GM10248 (cell line): ENCODE data around the gene UCN2.

Source experiments
- CTCF ChIA-PET: fragments of 300-600 bp; sonication (Branson Sonifier 250); formaldehyde crosslinking; extraction: SDS; loops from one replicate; lab custom pipeline; 2021; ENCODE audit warnings: antibody characterized with exemption; lab: Yijun Ruan, JAX
- POLR2A ChIA-PET: fragments of 350-650 bp; sonication (Branson Sonifier 250); formaldehyde crosslinking; extraction: SDS; loops from one replicate; lab custom pipeline; 2020; ENCODE audit warnings: antibody characterized with exemption; lab: Yijun Ruan, JAX
- DNase-seq: peaks from one replicate; pipeline ENCODE4 v3.0.0; 2012; ENCODE audit errors: extremely low spot score
- CTCF ChIP-seq: IDR thresholded peaks from 2 replicates; pipeline ENCODE4 v1.5.1; 2012; ENCODE audit warnings: mild to moderate bottlenecking, low read depth; ENCODE audit errors: extremely low read depth, missing control alignments, control extremely low read depth

Gene UCN2

GRCh38 chr3:48563382-48563918, at the start of gene UCN2:
UCN2 (minus strand) TSS chr3:48563781; CDS start chr3:48563124, 657 bp downstream.
- POLR2A ChIA-PET: interaction anchor here (0.6 kb wide), 1 partner anchor 444 kb away, joined by 3 read pairs; the partner anchor contains the start of gene WDR6
- no peak for DNase-seq
- CTCF ChIA-PET: interaction anchor here (1.1 to 1.4 kb wide), 3 partner anchors 14 to 156 kb away, joined by 3 to 4 read pairs (median 4); no protein-coding TSS in a partner anchor
- TF ChIP-seq CTCF: no peak

GRCh38 chr3:48612309-48612708, 48.7 kb upstream of the UCN2 start:
- POLR2A ChIA-PET: interaction anchor here (0.7 kb wide), 1 partner anchor 10 kb away, joined by 3 read pairs; no protein-coding TSS in a partner anchor
- no peak for TF ChIP-seq CTCF
- DNase-seq: no peak
- CTCF ChIA-PET: interaction anchor here (1.2 to 2.2 kb wide), 2 partner anchors 16 to 23 kb away, joined by 3 to 18 read pairs; partner anchors contain the start of gene SLC26A6

- ChIA-PET POLR2A (no interaction called here), CTCF (interaction anchor here (0.7 to 2.9 kb wide), 4 partner anchors 12 to 408 kb away, joined by 3 to 12 read pairs (median 3); partner anchors contain the start of gene SLC26A6)
- peak; percentile 68 for TF ChIP-seq CTCF
- peak; percentile 99 for DNase-seq
Observed at GRCh38 chr3:48609088-48610005, 45.8 kb upstream of the UCN2 start, which contains the start of gene UQCRC1. UQCRC1 (minus strand) TSS chr3:48609646; CDS start chr3:48609620, 26 bp downstream.

- ChIA-PET CTCF (interaction anchor here (1.3 kb wide), 1 partner anchor 15 kb away, joined by 3 read pairs; no protein-coding TSS in a partner anchor), POLR2A (no interaction called here)
- no peak for DNase-seq
- no peak for TF ChIP-seq CTCF
Observed at GRCh38 chr3:48607519-48607918, 43.9 kb upstream of the UCN2 start.

GRCh38 chr3:48601622-48601994, 38.0 kb upstream of the UCN2 start:
- DNase-seq: no peak
- ChIA-PET POLR2A (interaction anchor here (0.5 kb wide), 1 partner anchor 11 kb away, joined by 3 read pairs; no protein-coding TSS in a partner anchor), CTCF (interaction anchor here (1.3 to 2.4 kb wide), 3 partner anchors 43 to 165 kb away, joined by 4 to 8 read pairs (median 6); no protein-coding TSS in a partner anchor)
- TF ChIP-seq CTCF: no peak
